Activated CD4-positive, alpha-beta T cell treated with anti-CD3 and anti-CD28 coated beads for 48 hours (primary cell): ENCODE data around the gene SCP2D1.

Source experiments
- DNase-seq: peaks from one replicate; pipeline ENCODE4 v3.0.0-alpha.2; 2020

The SCP2D1 gene

DNA sequence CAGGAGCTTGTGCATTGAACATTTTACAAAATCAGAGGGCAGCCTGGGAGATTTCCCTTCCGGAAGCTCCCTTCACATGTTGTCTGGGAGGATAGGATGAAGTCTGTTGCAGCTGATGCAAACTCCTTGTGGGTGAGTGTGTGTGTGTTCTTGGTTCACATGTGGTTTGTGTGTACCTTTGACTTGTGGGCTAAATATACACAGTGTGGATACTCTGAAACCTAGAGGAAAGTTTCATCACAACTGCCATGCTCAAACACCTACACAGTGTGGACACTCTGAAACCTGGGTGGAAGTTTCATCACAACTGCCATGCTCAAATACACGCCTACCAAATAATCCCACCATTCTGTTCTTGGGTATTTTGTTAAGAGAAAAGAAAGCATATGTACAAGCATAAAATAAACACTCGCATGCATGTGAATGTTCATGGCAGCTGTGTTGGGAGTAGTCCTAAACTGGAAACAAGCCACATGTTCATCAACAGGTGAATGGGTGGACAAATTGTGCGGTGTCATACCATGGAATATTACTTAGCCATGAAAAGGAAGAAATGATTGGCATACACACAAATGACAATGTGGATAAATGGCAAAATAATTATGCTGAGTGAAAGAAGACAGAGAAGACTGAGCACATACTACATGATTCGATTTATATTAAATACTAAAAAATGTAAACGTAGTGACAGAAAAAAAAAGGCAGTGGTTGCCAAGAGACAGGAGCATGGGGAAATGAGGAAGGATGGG lies 1.8 kb downstream of the SCP2D1 start:
- DNase-seq, result no peak

DNA sequence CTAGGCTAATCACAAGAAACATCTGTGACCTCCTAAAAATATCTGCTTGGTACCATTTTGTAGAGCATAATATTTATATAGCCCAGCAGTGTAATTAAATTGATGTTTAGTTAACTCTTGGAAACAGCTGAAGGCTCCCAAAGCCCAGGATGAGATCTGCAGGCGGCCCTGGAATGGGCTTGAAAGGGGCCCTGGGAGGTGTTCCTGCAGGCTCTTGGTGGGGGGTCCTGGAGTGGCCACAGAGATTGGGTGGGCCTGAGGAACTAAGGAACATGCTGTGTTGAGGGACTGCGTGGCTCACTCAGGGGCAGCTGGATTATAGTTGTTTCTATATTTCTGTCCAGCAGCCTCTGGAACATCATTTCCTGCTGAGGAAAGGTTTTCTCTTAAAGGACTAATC lies 9.2 kb downstream of the SCP2D1 start:
- DNase-seq, result no peak

- DNase-seq, result no peak
Observed at GRCh38 chr20:18831830-18832499, 18.4 kb downstream of the SCP2D1 start.

DNA sequence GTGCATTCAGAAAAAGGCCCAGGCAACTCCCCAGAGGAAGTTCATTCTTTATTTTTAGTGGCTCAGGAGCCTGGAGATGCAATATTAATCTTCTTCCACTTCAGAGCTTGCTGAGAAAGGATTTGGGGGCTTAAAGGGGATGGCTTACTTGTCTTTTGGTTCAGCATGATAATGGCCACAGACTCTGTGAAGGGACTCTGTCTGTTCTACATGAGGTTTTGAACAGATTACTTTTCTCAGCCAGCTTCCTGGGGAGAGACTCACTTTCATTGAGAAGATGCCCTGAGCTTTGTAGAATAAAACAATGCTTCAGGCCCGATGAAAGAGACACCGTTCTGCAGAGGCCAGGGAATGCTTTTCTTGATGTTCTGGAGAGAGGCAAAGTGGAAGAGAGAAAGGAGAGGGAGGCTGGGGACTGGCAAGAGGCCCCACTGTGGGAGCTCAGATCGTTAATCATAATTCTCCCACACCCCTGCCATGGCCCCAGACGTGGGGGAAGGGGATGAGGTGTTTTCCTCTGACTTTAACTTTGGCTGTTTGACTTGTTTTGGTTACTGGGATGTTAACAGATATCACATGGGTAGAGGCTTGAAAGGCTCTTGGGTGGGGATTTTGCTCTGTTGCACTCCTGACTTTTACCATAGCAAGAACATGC lies 19.1 kb downstream of the SCP2D1 start:
- DNase-seq, result no peak

DNA sequence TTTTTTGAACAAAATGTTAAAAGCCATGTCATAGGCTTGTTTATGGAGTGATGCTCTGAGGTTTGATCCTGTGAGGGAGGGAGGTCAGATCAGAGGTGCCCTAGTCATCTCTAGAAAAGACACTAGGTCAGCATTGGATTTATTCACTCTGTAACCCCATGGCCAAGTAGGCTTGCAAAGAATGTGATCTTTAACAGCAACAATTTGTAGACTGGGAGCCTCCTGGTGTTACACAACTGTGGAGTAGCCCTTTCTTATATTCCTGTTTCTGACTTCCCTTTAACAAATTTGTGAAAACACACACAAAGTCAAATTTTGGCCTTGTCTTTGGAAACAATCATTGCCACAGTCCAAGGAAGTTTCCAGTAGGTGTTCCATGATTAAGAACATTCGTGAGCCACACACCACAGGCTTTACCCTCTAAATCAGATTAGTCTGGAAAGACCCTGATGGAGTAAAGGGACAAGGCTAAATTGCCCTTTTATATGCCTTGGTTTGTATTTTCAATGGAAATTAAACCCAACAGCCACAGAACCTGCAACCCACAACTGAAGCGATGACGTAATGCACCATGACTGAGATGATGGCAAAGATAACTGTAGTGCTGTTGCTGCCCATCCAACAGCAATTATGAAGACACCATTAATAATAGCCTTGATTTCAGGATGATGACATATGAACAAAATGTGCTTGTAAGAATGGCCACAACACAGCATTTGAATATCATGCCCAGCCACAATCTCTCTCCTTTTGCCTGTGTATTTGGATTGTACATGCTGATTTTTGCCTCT lies 22.1 kb downstream of the SCP2D1 start:
- no peak for DNase-seq

DNA sequence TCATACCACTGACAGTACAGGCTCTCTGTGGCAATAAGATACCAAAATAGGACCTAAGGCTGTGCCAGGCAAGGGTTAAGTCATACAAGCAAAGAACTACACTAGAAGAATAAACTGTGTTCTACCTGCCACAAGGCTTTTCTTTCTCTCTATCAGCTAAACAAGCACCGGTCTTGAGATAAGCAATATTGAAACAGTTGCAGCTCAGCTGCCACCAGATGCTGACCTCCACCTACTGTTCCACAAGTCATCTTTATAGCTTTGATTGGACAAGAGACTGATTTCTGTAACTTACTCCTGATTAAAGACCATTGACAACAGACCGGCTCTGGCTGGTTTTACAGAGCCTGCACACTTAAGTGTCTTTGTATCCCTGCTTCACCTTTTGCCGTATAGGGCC lies 24.1 kb downstream of the SCP2D1 start:
- no peak for DNase-seq

- DNase-seq, result no peak
Observed at GRCh38 chr20:18839507-18840247, 26.1 kb downstream of the SCP2D1 start.

- DNase-seq, result no peak
Observed at GRCh38 chr20:18840248-18840645, 26.7 kb downstream of the SCP2D1 start.

GRCh38 chr20:18845017-18845416 lies 31.4 kb downstream of the SCP2D1 start:
- DNase-seq, result no peak

DNA sequence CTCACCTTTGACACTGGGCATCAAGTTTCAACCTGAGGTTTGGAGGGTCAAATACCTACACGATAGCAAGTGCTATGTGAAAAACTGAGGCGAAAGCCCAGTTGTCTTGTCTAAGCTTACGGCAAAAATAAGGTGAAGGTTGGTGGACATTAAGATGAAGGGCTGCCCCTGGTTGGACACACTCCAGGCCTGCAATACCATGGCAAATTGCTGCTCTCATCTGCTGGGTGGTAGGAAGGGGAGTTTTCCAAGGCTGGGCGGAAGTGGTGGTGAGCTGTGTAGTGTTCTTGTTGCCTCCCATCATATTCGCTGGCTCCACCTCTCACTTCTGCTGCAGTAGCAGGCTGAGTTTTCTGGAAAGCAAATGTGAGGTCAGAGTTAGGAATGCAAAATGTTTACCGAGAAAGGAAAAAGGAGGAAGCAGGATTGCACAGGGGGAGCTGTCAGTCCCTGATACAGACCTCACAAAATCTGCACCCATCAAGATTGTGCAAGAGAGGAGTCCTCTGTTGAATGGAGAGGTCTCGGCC lies 33.7 kb downstream of the SCP2D1 start:
- no peak for DNase-seq

DNA sequence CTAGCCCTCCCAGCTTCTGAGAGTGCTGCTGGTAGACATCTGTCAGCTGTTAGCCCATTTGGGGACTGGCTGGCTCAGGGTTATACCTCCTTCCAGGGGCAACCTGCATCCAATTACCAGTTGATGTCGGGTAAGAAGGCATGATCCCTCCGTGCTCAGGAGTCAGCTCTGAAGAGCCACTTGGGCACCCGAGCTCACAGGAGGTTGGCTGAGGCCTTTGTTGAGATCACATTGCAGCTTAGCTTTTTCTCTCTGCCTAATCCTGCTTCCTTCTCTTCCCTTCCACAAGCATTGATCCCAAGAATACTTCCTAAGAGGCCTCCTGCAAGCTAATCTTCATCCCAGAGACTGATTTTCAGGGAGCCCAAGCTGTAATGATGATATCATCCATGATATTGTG lies 35.5 kb downstream of the SCP2D1 start:
- DNase-seq, result no peak

DNA sequence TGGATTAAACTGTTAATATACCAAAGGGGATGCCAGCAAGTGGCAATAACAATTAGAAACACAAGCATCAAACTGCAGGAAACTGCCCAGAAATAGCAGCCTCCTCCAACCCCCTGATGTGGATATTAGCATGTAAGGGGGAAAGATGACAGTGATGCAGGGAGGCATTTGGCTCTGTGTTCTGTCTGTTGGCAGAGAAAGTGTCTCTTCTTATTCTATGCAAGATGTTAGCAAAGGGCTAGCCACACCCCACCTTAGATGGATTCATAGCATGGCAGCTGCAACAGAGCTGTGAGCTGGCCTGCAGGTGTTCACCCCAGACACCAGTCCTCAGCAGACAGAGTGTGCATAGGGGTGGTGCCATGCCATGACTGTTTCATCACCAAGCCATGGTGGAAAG lies 38.0 kb downstream of the SCP2D1 start:
- DNase-seq, result no peak

GRCh38 chr20:18852318-18852717 lies 38.7 kb downstream of the SCP2D1 start:
- DNase-seq, result no peak

DNA sequence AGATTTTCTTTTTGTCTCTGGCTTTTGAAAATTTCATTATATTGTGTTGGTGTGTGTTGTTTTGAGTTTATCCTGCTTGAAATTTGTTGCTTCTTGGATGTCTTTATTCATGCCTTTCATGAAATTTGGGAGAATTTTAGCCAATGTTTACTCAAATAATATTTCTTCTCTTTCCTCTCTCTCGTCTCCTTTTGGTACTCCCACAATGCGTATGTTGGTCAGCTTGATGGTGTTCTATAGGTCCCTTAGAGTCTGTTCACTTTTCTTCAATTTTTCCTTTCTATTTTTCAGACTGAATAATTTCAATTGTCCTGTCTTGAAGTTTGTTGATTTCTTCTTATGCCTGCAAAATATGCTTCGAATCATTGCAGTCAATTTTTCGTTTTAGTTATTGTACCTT lies 39.6 kb downstream of the SCP2D1 start:
- no peak for DNase-seq

DNA sequence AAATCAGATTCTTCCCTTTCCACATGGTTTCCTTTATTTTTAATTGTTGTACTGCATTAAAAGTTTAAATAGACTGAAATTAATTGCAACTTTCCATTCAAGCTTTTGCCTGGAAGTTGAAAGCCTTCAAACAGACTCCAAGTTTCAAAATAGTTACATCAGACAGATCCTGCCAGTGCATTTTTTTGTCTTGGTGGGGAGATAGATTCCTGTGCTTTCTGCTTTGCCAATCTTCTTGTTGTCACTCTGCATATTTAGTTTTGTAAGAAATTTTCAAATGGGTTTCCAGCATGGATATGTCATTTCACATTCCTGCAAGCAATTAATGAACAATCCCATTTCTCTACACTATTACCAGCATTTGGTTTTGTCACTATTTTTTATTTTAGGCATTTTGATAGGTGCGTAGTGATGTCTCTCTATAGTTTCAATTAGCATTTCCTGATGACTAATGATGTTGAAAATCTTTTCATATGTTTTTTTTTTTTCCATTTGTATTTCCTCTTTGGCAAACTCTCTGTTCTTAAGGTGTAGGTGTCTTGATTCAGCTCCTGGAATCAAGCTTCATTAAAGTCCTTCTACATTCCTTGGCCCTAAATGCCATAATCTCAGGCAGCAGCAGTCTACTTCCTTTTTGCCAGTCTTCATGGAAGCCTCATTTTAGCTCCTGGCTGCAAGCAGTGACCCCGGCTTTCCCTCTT lies 40.5 kb downstream of the SCP2D1 start:
- DNase-seq, result no peak

DNA sequence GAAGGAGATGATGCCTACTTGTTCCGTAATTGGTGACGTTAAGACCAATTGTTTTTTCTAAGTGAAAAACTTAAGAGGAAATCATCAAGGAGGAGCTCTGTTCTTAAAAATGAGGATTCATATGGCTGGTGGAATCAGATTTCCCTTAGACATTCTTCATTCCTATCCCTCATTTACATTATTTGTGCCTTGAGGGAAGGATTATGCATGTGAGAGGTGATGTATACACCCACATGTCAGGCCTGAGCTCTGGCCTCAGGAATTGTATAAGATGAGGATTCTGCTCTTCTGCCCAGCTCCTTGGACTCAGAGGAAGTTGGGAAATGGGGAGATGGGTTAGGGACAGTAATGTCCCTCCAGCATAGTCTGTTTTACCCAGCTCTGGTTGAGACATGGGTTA lies 42.3 kb downstream of the SCP2D1 start:
- no peak for DNase-seq

- DNase-seq, result no peak
Observed at GRCh38 chr20:18856873-18857272, 43.3 kb downstream of the SCP2D1 start.

DNA sequence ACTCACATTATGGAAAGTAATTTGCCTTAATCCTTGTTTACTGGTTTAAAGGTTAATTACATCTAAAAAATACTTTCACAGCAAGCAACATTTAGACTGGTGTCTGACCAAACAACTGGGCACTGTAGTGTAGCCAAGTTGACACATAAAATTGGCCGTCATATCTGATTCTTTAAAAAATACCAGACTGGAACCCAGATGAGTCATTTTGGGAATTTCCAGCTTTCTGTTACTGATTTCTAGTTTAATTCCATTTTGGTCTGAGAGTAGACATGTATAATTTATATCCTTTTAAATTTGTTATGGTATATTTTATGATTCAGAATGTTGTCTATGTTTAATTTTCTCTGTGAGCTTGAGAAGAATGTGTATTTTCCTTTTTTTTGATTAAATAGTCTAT lies 44.1 kb downstream of the SCP2D1 start:
- DNase-seq, result no peak

GRCh38 chr20:18858816-18859215 lies 45.2 kb downstream of the SCP2D1 start:
- no peak for DNase-seq
